HG03025 (cell line): Measurements from ENCODE around the gene ARHGEF3.
A peak's percentile ranks its signal among the peaks of the same experiment; 100 is the strongest.
"Not testable (repeated sequence)": the region's sequence is repeated elsewhere in the genome, so short reads cannot be mapped to it uniquely, and the experiment has no call there.

Source experiments
- ATAC-seq: cut with Tn5 transposase; IDR thresholded peaks from one replicate; pipeline ENCODE4 v1.9.1; 2021; ENCODE audit warnings: mild to moderate bottlenecking, moderate library complexity; ENCODE audit not compliant: unreplicated experiment, low FRiP score

ARHGEF3 gene

GRCh38 chr3:56744016-56744415, 57.7 kb downstream of the ARHGEF3 start:
- ATAC-seq: no peak

- ATAC-seq: no peak
These were observed 58.9 kb downstream of the ARHGEF3 start for GRCh38 chr3:56742887-56743286.

- ATAC-seq: no peak
These were observed 62.7 kb downstream of the ARHGEF3 start for GRCh38 chr3:56739036-56739435.

- no peak for ATAC-seq
These were observed 64.7 kb downstream of the ARHGEF3 start for GRCh38 chr3:56737006-56737405.

GRCh38 chr3:56732109-56732508, 69.6 kb downstream of the ARHGEF3 start:
- ATAC-seq: no peak

GRCh38 chr3:56725175-56725574, 76.6 kb downstream of the ARHGEF3 start:
- peak; percentile 88 for ATAC-seq

- no peak for ATAC-seq
These were observed 77.1 kb downstream of the ARHGEF3 start for GRCh38 chr3:56724676-56725075.

GRCh38 chr3:56720849-56721248, 80.9 kb downstream of the ARHGEF3 start:
- ATAC-seq: no peak

- not testable (repeated sequence) for ATAC-seq
These were observed 82.9 kb downstream of the ARHGEF3 start for GRCh38 chr3:56718809-56719208.

GRCh38 chr3:56711344-56711743, 90.4 kb downstream of the ARHGEF3 start:
- no peak for ATAC-seq

GRCh38 chr3:56707412-56707811, 94.3 kb downstream of the ARHGEF3 start:
- ATAC-seq: not testable (repeated sequence)

GRCh38 chr3:56706629-56707028, 95.1 kb downstream of the ARHGEF3 start:
- ATAC-seq: no peak

- ATAC-seq: no peak
These were observed 97.0 kb downstream of the ARHGEF3 start for GRCh38 chr3:56704706-56705105.

GRCh38 chr3:56702490-56703315, 99.0 kb downstream of the ARHGEF3 start:
- ATAC-seq: no peak

- ATAC-seq: no peak
These were observed 101.6 kb downstream of the ARHGEF3 start for GRCh38 chr3:56700151-56700550.

GRCh38 chr3:56694867-56695683, 106.7 kb downstream of the ARHGEF3 start:
- ATAC-seq: no peak

GRCh38 chr3:56693750-56694149, 108.0 kb downstream of the ARHGEF3 start:
- ATAC-seq: no peak

GRCh38 chr3:56692520-56693433, 109.0 kb downstream of the ARHGEF3 start:
- ATAC-seq: not testable (repeated sequence)

- ATAC-seq: not testable (repeated sequence)
These were observed 109.8 kb downstream of the ARHGEF3 start for GRCh38 chr3:56692001-56692365.

GRCh38 chr3:56691165-56692000, 110.4 kb downstream of the ARHGEF3 start:
- no peak for ATAC-seq
